Karpas-422 (cell line): Measurements from ENCODE around the gene HLA-DOA. TPM values are rescaled to one million over a fixed set of nuclear protein-coding genes. Genes with fewer than 3 reads are reported as not detected.

ENCODE experiments used
- DNase-seq: peaks from one replicate; pipeline ENCODE4 v3.0.0-alpha.2; 2015
- H2AFZ ChIP-seq: fragments of 200-600 bp; sonication (generic); 2 replicates; pipeline ENCODE4 v1.6.1; 2014; ENCODE audit warnings: antibody characterized with exemption, low read length, mixed read lengths
- H3K27ac ChIP-seq: fragments of 200-600 bp; sonication (generic); 2 replicates; pipeline ENCODE4 v1.5.1; 2014; ENCODE audit warnings: mild to moderate bottlenecking, low read length, moderate library complexity
- H3K27me3 ChIP-seq: fragments of 200-600 bp; sonication (generic); 2 replicates; pipeline ENCODE4 v1.6.1; 2014; ENCODE audit warnings: low read length, mixed read lengths
- H3K36me3 ChIP-seq: fragments of 200-600 bp; sonication (generic); 2 replicates; pipeline ENCODE4 v1.6.1; 2014; ENCODE audit warnings: low read length, mixed read lengths; ENCODE audit not compliant: insufficient read depth
- H3K4me1 ChIP-seq: fragments of 200-600 bp; sonication (generic); 2 replicates; pipeline ENCODE4 v1.6.1; 2014; ENCODE audit warnings: mild to moderate bottlenecking, low read length, mixed read lengths
- H3K4me2 ChIP-seq: fragments of 200-600 bp; sonication (generic); 2 replicates; pipeline ENCODE4 v1.6.1; 2014; ENCODE audit warnings: low read length, low read depth, mild to moderate bottlenecking; ENCODE audit not compliant: poor library complexity, severe bottlenecking
- H3K4me3 ChIP-seq: fragments of 200-600 bp; sonication (generic); 2 replicates; pipeline ENCODE4 v1.5.1; 2014; ENCODE audit warnings: mild to moderate bottlenecking, antibody characterized with exemption, low read length, mixed read lengths
- H3K79me2 ChIP-seq: fragments of 200-600 bp; sonication (generic); 2 replicates; pipeline ENCODE4 v1.6.1; 2014; ENCODE audit warnings: mild to moderate bottlenecking, low read length, mixed read lengths
- H3K9ac ChIP-seq: fragments of 200-600 bp; sonication (generic); 2 replicates; pipeline ENCODE4 v1.6.0; 2014; ENCODE audit warnings: low read length
- H3K9me2 ChIP-seq: fragments of 200-600 bp; sonication (generic), shearing (Covaris generic); replicated peaks from 2 replicates; pipeline ENCODE4 v1.6.0; 2014; ENCODE audit warnings: mild to moderate bottlenecking, low read length, moderate library complexity; ENCODE audit not compliant: insufficient read depth
- H3K9me3 ChIP-seq: fragments of 300-700, 200-600 bp; sonication (generic); 2 replicates; pipeline ENCODE4 v1.6.1; 2014; ENCODE audit warnings: low read length, mixed read lengths
- H4K20me1 ChIP-seq: fragments of 200-600 bp; sonication (generic); 2 replicates; pipeline ENCODE4 v1.6.1; 2014; ENCODE audit warnings: mild to moderate bottlenecking, antibody characterized with exemption, low read length, low read depth; ENCODE audit not compliant: insufficient read depth
- total RNA-seq: library from RNA; depleted of rRNA; stranded (reverse); fragments of >200 nt; shearing (Covaris generic); gene quantifications from 2 replicates; pipeline ENCODE4 v1.2.3, GENCODE V29; 2014; ENCODE audit warnings: low replicate concordance

Gene HLA-DOA
- total RNA-seq, 1 experiment from 2014 or later, result 103 TPM

GRCh38 chr6:33036535-33036934, 27.1 kb upstream of the HLA-DOA start:
- Histone ChIP-seq H3K9ac (no peak overlapping the region), H2AFZ (no peak overlapping the region), H3K9me3 (peaks cover 12% of the 10 kb centered on the region), H3K27ac (no peak overlapping the region), H3K27me3 (no peaks in the 10 kb centered on the region), H3K4me1 (peaks cover 7% of the 10 kb centered on the region), H4K20me1 (no peaks in the 10 kb centered on the region), H3K4me3 (no peak overlapping the region), H3K4me2 (no peak overlapping the region), H3K79me2 (no peaks in the 10 kb centered on the region), H3K9me2 (no peaks in the 10 kb centered on the region), H3K36me3 (no peaks in the 10 kb centered on the region)
- DNase-seq, result no peak

- H3K9ac ChIP-seq, result no peak overlapping the region
- no peak overlapping the region for H3K4me3 ChIP-seq
- no peaks in the 10 kb centered on the region for H3K36me3 ChIP-seq
- H3K4me2 ChIP-seq, result no peak overlapping the region
- H3K27me3 ChIP-seq, result no peaks in the 10 kb centered on the region
- no peak for DNase-seq
- H3K4me1 ChIP-seq, result peaks cover 21% of the 10 kb centered on the region
- H3K9me2 ChIP-seq, result no peaks in the 10 kb centered on the region
- H3K79me2 ChIP-seq, result no peaks in the 10 kb centered on the region
- no peaks in the 10 kb centered on the region for H4K20me1 ChIP-seq
- no peak overlapping the region for H3K27ac ChIP-seq
- peaks cover 12% of the 10 kb centered on the region for H3K9me3 ChIP-seq
- H2AFZ ChIP-seq, result no peak overlapping the region
Observed at GRCh38 chr6:33034554-33034953, 25.2 kb upstream of the HLA-DOA start.

GRCh38 chr6:33030245-33030644, 20.9 kb upstream of the HLA-DOA start:
- Histone ChIP-seq H3K9me2 (no peaks in the 10 kb centered on the region), H2AFZ (peak overlapping the region; percentile 76; the same call in 1 of the 2 replicates), H3K4me2 (peak overlapping the region; percentile 60), H3K4me1 (peaks cover 48% of the 10 kb centered on the region), H3K36me3 (no peaks in the 10 kb centered on the region), H4K20me1 (no peaks in the 10 kb centered on the region), H3K27me3 (no peaks in the 10 kb centered on the region), H3K9me3 (peaks cover 7% of the 10 kb centered on the region), H3K9ac (peak overlapping the region; percentile 65), H3K4me3 (peak overlapping the region; percentile 8), H3K79me2 (no peaks in the 10 kb centered on the region), H3K27ac (peak overlapping the region; percentile 95)
- peak; percentile 65 for DNase-seq

GRCh38 chr6:33029328-33030184, 20.2 kb upstream of the HLA-DOA start:
- peak; percentile 93 for DNase-seq
- Histone ChIP-seq H3K9me2 (no peaks in the 10 kb centered on the region), H3K4me1 (peaks cover 48% of the 10 kb centered on the region), H3K27ac (peak overlapping the region; percentile 95), H4K20me1 (no peaks in the 10 kb centered on the region), H3K79me2 (no peaks in the 10 kb centered on the region), H3K27me3 (no peaks in the 10 kb centered on the region), H3K4me3 (peak overlapping the region; percentile 26; the same call in 1 of the 2 replicates), H3K4me2 (peak overlapping the region; percentile 60), H3K36me3 (no peaks in the 10 kb centered on the region), H2AFZ (peak overlapping the region; percentile 76), H3K9ac (peak overlapping the region; percentile 65), H3K9me3 (0 out of 2 replicates have a peak, but pooled peaks cover under 1% of the 10 kb centered on the region)

GRCh38 chr6:33028220-33028849, 18.9 kb upstream of the HLA-DOA start:
- Histone ChIP-seq H3K27me3 (no peaks in the 10 kb centered on the region), H3K9me3 (no peaks in the 10 kb centered on the region), H3K9ac (peak overlapping the region; percentile 65), H3K36me3 (no peaks in the 10 kb centered on the region), H3K27ac (peak overlapping the region; percentile 95), H3K4me1 (peaks cover 48% of the 10 kb centered on the region), H3K9me2 (no peaks in the 10 kb centered on the region), H4K20me1 (no peaks in the 10 kb centered on the region), H3K4me3 (peak overlapping the region; percentile 21), H3K79me2 (no peaks in the 10 kb centered on the region), H3K4me2 (peak overlapping the region; percentile 60), H2AFZ (peak overlapping the region; percentile 80)
- DNase-seq, result peak; percentile 70

- Histone ChIP-seq H3K79me2 (no peaks in the 10 kb centered on the region), H3K9me3 (no peaks in the 10 kb centered on the region), H3K9me2 (no peaks in the 10 kb centered on the region), H3K27ac (no peak overlapping the region), H2AFZ (no peak overlapping the region), H3K27me3 (no peaks in the 10 kb centered on the region), H3K4me3 (no peak overlapping the region), H4K20me1 (no peaks in the 10 kb centered on the region), H3K36me3 (no peaks in the 10 kb centered on the region), H3K4me1 (peaks cover 34% of the 10 kb centered on the region), H3K9ac (no peak overlapping the region), H3K4me2 (no peak overlapping the region)
- DNase-seq, result no peak
Observed at GRCh38 chr6:33024521-33024920, 15.1 kb upstream of the HLA-DOA start.

GRCh38 chr6:33023536-33023935, 14.1 kb upstream of the HLA-DOA start:
- Histone ChIP-seq H3K4me3 (no peak overlapping the region), H4K20me1 (no peaks in the 10 kb centered on the region), H3K27ac (no peak overlapping the region), H3K27me3 (no peaks in the 10 kb centered on the region), H3K4me2 (no peak overlapping the region), H3K9me2 (no peaks in the 10 kb centered on the region), H2AFZ (no peak overlapping the region), H3K4me1 (peaks cover 34% of the 10 kb centered on the region), H3K79me2 (no peaks in the 10 kb centered on the region), H3K9ac (no peak overlapping the region), H3K36me3 (no peaks in the 10 kb centered on the region), H3K9me3 (no peaks in the 10 kb centered on the region)
- no peak for DNase-seq

- Histone ChIP-seq H2AFZ (no peak overlapping the region), H3K36me3 (no peaks in the 10 kb centered on the region), H4K20me1 (no peaks in the 10 kb centered on the region), H3K4me1 (peaks cover 30% of the 10 kb centered on the region), H3K9me2 (no peaks in the 10 kb centered on the region), H3K9ac (no peak overlapping the region), H3K9me3 (no peaks in the 10 kb centered on the region), H3K4me2 (no peak overlapping the region), H3K27me3 (no peaks in the 10 kb centered on the region), H3K4me3 (no peak overlapping the region), H3K27ac (no peak overlapping the region), H3K79me2 (no peaks in the 10 kb centered on the region)
- no peak for DNase-seq
Observed at GRCh38 chr6:33021917-33022316, 12.5 kb upstream of the HLA-DOA start.
